Kidney (tissue), 14 donors: Measurements from ENCODE around the gene FAM131C. TPM values are rescaled to one million over a fixed set of nuclear protein-coding genes. Genes with fewer than 3 reads are reported as not detected.
"Not testable (repeated sequence)": the region's sequence is repeated elsewhere in the genome, so short reads cannot be mapped to it uniquely, and the experiment has no call there.

ENCODE experiments used
- DNase-seq, 5 donors: peaks; one replicate each; pipeline ENCODE4 v3.0.0-alpha.2; 2013 to 2020
- FAIRE-seq: peaks from 2 replicates; lab custom pipeline; 2012; peaks lifted over from hg19 to GRCh38; lab: Jason Lieb, UNC
- H3K27ac ChIP-seq, 2 donors: one replicate each; pipeline ENCODE4 v1.7.0; 2013; ENCODE audit warnings: low read depth in 2 of 2, low read length in 2 of 2, inconsistent platforms in 1 of 2
- H3K27me3 ChIP-seq: one replicate; pipeline ENCODE4 v1.7.1; 2013; ENCODE audit warnings: low read length, inconsistent platforms; ENCODE audit not compliant: control insufficient read depth, insufficient read depth
- H3K36me3 ChIP-seq, 3 donors: one replicate each; pipeline versions ENCODE4 v1.7.0 to v1.7.1; 2013; ENCODE audit warnings: low read length in 3 of 3, control low read depth in 1 of 3, inconsistent platforms in 1 of 3; ENCODE audit not compliant: insufficient read depth in 3 of 3, control insufficient read depth in 2 of 3
- H3K4me1 ChIP-seq, 3 donors: one replicate each; pipeline versions ENCODE4 v1.7.0 to v1.7.1; 2013; ENCODE audit warnings: low read length in 3 of 3, inconsistent platforms in 1 of 3, low read depth in 1 of 3; ENCODE audit not compliant: control insufficient read depth in 2 of 3, insufficient read depth in 2 of 3
- H3K4me3 ChIP-seq, 3 donors: one replicate each; pipeline versions ENCODE4 v1.7.0 to v1.8.1; 2013; ENCODE audit warnings: low read length in 3 of 3, control low read depth in 1 of 3, inconsistent platforms in 1 of 3
- H3K9ac ChIP-seq, 3 donors: one replicate each; pipeline versions ENCODE4 v1.7.0 to v1.7.1; 2013; ENCODE audit warnings: low read length in 3 of 3, control low read depth in 1 of 3, inconsistent platforms in 1 of 3
- H3K9me3 ChIP-seq, 3 donors: one replicate each; pipeline versions ENCODE4 v1.7.0 to v1.7.1; 2013; ENCODE audit warnings: low read length in 3 of 3, control low read depth in 1 of 3, inconsistent platforms in 1 of 3; ENCODE audit not compliant: control insufficient read depth in 2 of 3, insufficient read depth in 1 of 3
- intact Hi-C: fragments of 100-400 bp; cut with DNase I; formaldehyde crosslinking; loops from one replicate; pipeline ENCODE4 v1.11.1; 2022
- polyA plus RNA-seq: library from polyadenylated mRNA; stranded (reverse); fragments of 350-450 nt; fragmentation: Illumina TruSeq; extraction: RNeasy Lipid Tissue Mini Kit (QIAGEN cat#74804); gene quantifications from one replicate; pipeline ENCODE4 v1.2.3, GENCODE V29; 2014; ENCODE audit warnings: low read depth, low replicate concordance; ENCODE audit not compliant: insufficient read depth
- total RNA-seq: library from RNA; stranded (reverse); fragmentation: NEBNext Ultra II Directional; extraction: Animal tissue kit (Norgen Biotek cat#: 25700); gene quantifications from one replicate; pipeline ENCODE4 v1.2.1, GENCODE V29; 2021
- TF ChIP-seq, protein P1 (sequence below): IDR thresholded peaks from 3 replicates; pipeline ENCODE4 v1.5.1; 2012; ENCODE audit warnings: mild to moderate bottlenecking, moderate library complexity, borderline replicate concordance; ENCODE audit not compliant: insufficient read depth; ENCODE audit errors: extremely low read depth
- donor health status: control.
- donor health status: control.
- donor health status: control.
- donor health status: control.
- donor health status: control.
- donor health status: DM: yes; HTN: yes; CAD: no.
- donor health status: Normal renal cell carcinoma (clear cell type).

The FAM131C gene
- total and polyA plus RNA-seq, 2 donors from 2014 or later, result 5.0 to 12.0 TPM

- TF ChIP-seq, protein P1, sequence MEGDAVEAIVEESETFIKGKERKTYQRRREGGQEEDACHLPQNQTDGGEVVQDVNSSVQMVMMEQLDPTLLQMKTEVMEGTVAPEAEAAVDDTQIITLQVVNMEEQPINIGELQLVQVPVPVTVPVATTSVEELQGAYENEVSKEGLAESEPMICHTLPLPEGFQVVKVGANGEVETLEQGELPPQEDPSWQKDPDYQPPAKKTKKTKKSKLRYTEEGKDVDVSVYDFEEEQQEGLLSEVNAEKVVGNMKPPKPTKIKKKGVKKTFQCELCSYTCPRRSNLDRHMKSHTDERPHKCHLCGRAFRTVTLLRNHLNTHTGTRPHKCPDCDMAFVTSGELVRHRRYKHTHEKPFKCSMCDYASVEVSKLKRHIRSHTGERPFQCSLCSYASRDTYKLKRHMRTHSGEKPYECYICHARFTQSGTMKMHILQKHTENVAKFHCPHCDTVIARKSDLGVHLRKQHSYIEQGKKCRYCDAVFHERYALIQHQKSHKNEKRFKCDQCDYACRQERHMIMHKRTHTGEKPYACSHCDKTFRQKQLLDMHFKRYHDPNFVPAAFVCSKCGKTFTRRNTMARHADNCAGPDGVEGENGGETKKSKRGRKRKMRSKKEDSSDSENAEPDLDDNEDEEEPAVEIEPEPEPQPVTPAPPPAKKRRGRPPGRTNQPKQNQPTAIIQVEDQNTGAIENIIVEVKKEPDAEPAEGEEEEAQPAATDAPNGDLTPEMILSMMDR, result no peak
- intact Hi-C loops, result no loop called here
- peak within 1 kb of the TSS; percentile 93 to 94 for H3K27ac ChIP-seq
- H3K27me3 ChIP-seq, result no peaks in the 10 kb centered on the region
- H3K4me3 ChIP-seq, result peak within 1 kb of the TSS; percentile 30 to 78 (median 72)
- no peaks in the 10 kb centered on the region for H3K9me3 ChIP-seq
- no peaks in the 10 kb centered on the region for H3K36me3 ChIP-seq
- no peak for FAIRE-seq
- peak within 1 kb of the TSS in 2 of 3 donors; percentile 54 to 93 for H3K9ac ChIP-seq
- DNase-seq, result peak in 2 of 5 donors; percentile 58 to 64
- peaks cover 0 to 6% (median 0%) of the 10 kb centered on the region in 3 donors for H3K4me1 ChIP-seq
Observed at GRCh38 chr1:16043521-16043920, 29.9 kb downstream of the FAM131C start, which contains the start of gene CLCNKB. CLCNKB (plus strand) TSS chr1:16043782; CDS start chr1:16044493, 711 bp downstream.

GRCh38 chr1:16042654-16043053, 30.8 kb downstream of the FAM131C start:
- H3K4me1 ChIP-seq, H3K4me3 ChIP-seq, DNase-seq, FAIRE-seq, H3K27me3 ChIP-seq, intact Hi-C loops, H3K9me3 ChIP-seq, H3K36me3 ChIP-seq, H3K9ac ChIP-seq: not testable (repeated sequence)
- peak overlapping the region; percentile 60 to 93 for H3K27ac ChIP-seq

GRCh38 chr1:16042096-16042495, 31.4 kb downstream of the FAM131C start:
- Histone ChIP-seq H3K36me3 (no peaks in the 10 kb centered on the region), H3K27ac (peak overlapping the region; percentile 60 to 93), H3K9ac (peak overlapping the region in 1 of 3 donors; percentile 26), H3K9me3 (no peaks in the 10 kb centered on the region), H3K27me3 (no peaks in the 10 kb centered on the region), H3K4me3 (no peak overlapping the region), H3K4me1 (peaks cover 0 to 6% (median 0%) of the 10 kb centered on the region in 3 donors)
- FAIRE-seq (no peak), DNase-seq (no peak)
- intact Hi-C loops, result no loop called here
- TF ChIP-seq, protein P1, result no peak

DNA sequence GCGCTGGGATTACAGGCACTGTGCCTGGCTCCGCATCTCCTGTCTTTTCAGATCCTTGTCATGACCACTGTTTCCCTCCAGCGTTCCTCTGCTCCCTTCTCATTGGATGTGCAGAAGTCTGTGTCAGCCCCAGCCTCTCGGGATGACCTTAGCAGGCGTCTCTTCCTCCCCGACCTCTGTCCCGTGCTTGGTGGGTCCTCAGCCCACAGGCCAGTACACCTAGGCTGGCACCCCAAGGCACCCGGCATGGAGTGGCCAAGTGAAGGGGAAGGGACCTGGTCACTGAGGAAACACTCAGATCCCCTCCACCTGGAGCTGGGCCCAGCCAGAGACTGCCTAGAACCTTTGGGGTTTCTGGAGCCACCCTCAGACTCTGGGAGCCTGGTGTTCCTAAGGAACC, 32.3 kb downstream of the FAM131C start:
- TF ChIP-seq, protein P1, result no peak
- Histone ChIP-seq H3K36me3 (no peaks in the 10 kb centered on the region), H3K9ac (no peak overlapping the region), H3K9me3 (no peaks in the 10 kb centered on the region), H3K27ac (peak overlapping the region in 1 of 2 donors; percentile 32), H3K4me1 (peaks cover 0 to 6% (median 0%) of the 10 kb centered on the region in 3 donors), H3K27me3 (no peaks in the 10 kb centered on the region), H3K4me3 (no peak overlapping the region)
- intact Hi-C loops, result no loop called here
- FAIRE-seq (no peak), DNase-seq (no peak)

GRCh38 chr1:16039871-16040270, 33.6 kb downstream of the FAM131C start:
- H3K4me1 ChIP-seq, H3K27ac ChIP-seq, H3K9me3 ChIP-seq, H3K27me3 ChIP-seq, FAIRE-seq, intact Hi-C loops, H3K4me3 ChIP-seq, H3K36me3 ChIP-seq, H3K9ac ChIP-seq, DNase-seq: not testable (repeated sequence)
